Panc1 (cell line): ENCODE measurements around the gene SHROOM3. TPM values are rescaled to one million over a fixed set of nuclear protein-coding genes. Genes with fewer than 3 reads are reported as not detected.

Experiments used
- ATAC-seq: fragments of 200-7000 bp; cut with Tn5 transposase; 2 replicates; pipeline ENCODE4 v1.9.1; 2020; ENCODE audit warnings: mild to moderate bottlenecking, moderate library complexity
- BruUV-seq: library from RNA; stranded (reverse); fragments of 400-500 nt; replicated peaks from 2 replicates; lab custom pipeline; 2021; lab: Mats Ljungman, UMichigan
- CTCF ChIA-PET: fragments of 300-600 bp; sonication (Branson Sonifier 250); formaldehyde crosslinking; loops from one replicate; lab custom pipeline; 2022; ENCODE audit warnings: antibody characterized with exemption; lab: Charles Lee
- POLR2A ChIA-PET: fragments of 300-600 bp; sonication (Branson Sonifier 250); formaldehyde crosslinking; loops from one replicate; lab custom pipeline; 2022; ENCODE audit warnings: antibody characterized with exemption; lab: Charles Lee
- DNase-seq: peaks from one replicate; pipeline ENCODE4 v3.0.0-alpha.2; 2010; ENCODE audit warnings: low read depth, low spot score
- H3K27ac ChIP-seq: 2 replicates; pipeline ENCODE4 v1.5.1; 2011; ENCODE audit warnings: mild to moderate bottlenecking, low read length, inconsistent platforms
- H3K27me3 ChIP-seq: fragments of 200-500 bp; sonication (Bioruptor generic); 2 replicates; pipeline ENCODE4 v1.6.0; 2014; ENCODE audit warnings: low read length, inconsistent platforms; ENCODE audit not compliant: control insufficient read depth, insufficient read depth
- H3K36me3 ChIP-seq: fragments of 200-500 bp; sonication (Bioruptor generic); 2 replicates; pipeline ENCODE4 v1.5.1; 2014; ENCODE audit warnings: inconsistent platforms, mild to moderate bottlenecking, low read length, moderate library complexity; ENCODE audit not compliant: control insufficient read depth, insufficient read depth
- H3K4me1 ChIP-seq: 2 replicates; pipeline ENCODE4 v1.5.1; 2011; ENCODE audit warnings: inconsistent platforms, mild to moderate bottlenecking, low read length, moderate library complexity; ENCODE audit not compliant: control insufficient read depth, insufficient read depth
- H3K4me3 ChIP-seq, 2 experiments: 2 replicates each; pipeline ENCODE4 v1.5.1; 2011 to 2012; ENCODE audit warnings: low read depth in 2 of 2, low read length in 2 of 2, mild to moderate bottlenecking in 2 of 2, inconsistent platforms in 1 of 2, moderate library complexity in 1 of 2
- H3K9me3 ChIP-seq: fragments of 200-500 bp; sonication (Bioruptor generic); 2 replicates; pipeline ENCODE4 v1.5.1; 2014; ENCODE audit warnings: low read depth, mild to moderate bottlenecking, inconsistent platforms, low read length, moderate library complexity; ENCODE audit not compliant: control insufficient read depth, insufficient read depth
- CTCF ChIP-seq: fragments of 450-650 bp; IDR thresholded peaks from 2 replicates; pipeline ENCODE4 v1.5.1; 2017; ENCODE audit warnings: mild to moderate bottlenecking
- POLR2AphosphoS5 ChIP-seq: IDR thresholded peaks from 2 replicates; pipeline ENCODE4 v1.6.1; 2012; ENCODE audit warnings: mild to moderate bottlenecking, low read depth, low read length, moderate library complexity
- REST ChIP-seq, 2 experiments: IDR thresholded peaks; 2 replicates each; pipeline ENCODE4 v1.6.1; 2011 to 2012; ENCODE audit warnings: low read depth in 2 of 2, control low read depth in 1 of 2, low read length in 1 of 2, mild to moderate bottlenecking in 1 of 2, moderate library complexity in 1 of 2; ENCODE audit not compliant: insufficient read depth in 1 of 2
- SIN3A ChIP-seq: IDR thresholded peaks from 2 replicates; pipeline ENCODE4 v1.6.1; 2012; ENCODE audit warnings: low read depth, mild to moderate bottlenecking, low read length, moderate library complexity, borderline replicate concordance; ENCODE audit not compliant: insufficient read depth
- TCF7L2 ChIP-seq: IDR thresholded peaks from 2 replicates; pipeline ENCODE4 v1.6.1; 2011; ENCODE audit warnings: mild to moderate bottlenecking, low read depth, low read length, inconsistent platforms
- in situ Hi-C: cut with HindIII; loops from 2 replicates; pipeline ENCODE4 v1.10.0; 2016; ENCODE audit warnings: low sequenced_read_pairs, low pct_unique_long_range_greater_than_20kb
- intact Hi-C: fragments of 100-400 bp; cut with micrococcal nuclease; formaldehyde crosslinking; loops from one replicate; pipeline ENCODE4 v1.10.0; 2022; ENCODE audit not compliant: unreplicated experiment
- total RNA-seq: library from RNA; stranded (reverse); gene quantifications from one replicate; pipeline ENCODE4 v1.2.1, GENCODE V29; 2021; ENCODE audit not compliant: unreplicated experiment

The SHROOM3 gene
- total RNA-seq, 1 experiment from 2014 or later: 7.2 TPM

- Histone ChIP-seq H3K4me3 (no peak overlapping the region), H3K9me3 (no peaks in the 10 kb centered on the region), H3K36me3 (no peaks in the 10 kb centered on the region), H3K27ac (no peak overlapping the region; the same call in 1 of the 2 replicates), H3K4me1 (peaks cover 8% of the 10 kb centered on the region), H3K27me3 (no peaks in the 10 kb centered on the region)
- ATAC-seq: no peak
- no peak for DNase-seq
- ChIA-PET CTCF (no interaction called here), POLR2A (no interaction called here)
- intact Hi-C loops (no loop called here), in situ Hi-C loops (no loop called here)
- no TSS peak for BruUV-seq
- TF ChIP-seq TCF7L2 (0 out of 2 replicates have a peak, but pooled peaks have one; percentile 24), CTCF (no peak)
Measured at GRCh38 chr4:76779740-76780459, 344.9 kb downstream of the SHROOM3 start.

DNA sequence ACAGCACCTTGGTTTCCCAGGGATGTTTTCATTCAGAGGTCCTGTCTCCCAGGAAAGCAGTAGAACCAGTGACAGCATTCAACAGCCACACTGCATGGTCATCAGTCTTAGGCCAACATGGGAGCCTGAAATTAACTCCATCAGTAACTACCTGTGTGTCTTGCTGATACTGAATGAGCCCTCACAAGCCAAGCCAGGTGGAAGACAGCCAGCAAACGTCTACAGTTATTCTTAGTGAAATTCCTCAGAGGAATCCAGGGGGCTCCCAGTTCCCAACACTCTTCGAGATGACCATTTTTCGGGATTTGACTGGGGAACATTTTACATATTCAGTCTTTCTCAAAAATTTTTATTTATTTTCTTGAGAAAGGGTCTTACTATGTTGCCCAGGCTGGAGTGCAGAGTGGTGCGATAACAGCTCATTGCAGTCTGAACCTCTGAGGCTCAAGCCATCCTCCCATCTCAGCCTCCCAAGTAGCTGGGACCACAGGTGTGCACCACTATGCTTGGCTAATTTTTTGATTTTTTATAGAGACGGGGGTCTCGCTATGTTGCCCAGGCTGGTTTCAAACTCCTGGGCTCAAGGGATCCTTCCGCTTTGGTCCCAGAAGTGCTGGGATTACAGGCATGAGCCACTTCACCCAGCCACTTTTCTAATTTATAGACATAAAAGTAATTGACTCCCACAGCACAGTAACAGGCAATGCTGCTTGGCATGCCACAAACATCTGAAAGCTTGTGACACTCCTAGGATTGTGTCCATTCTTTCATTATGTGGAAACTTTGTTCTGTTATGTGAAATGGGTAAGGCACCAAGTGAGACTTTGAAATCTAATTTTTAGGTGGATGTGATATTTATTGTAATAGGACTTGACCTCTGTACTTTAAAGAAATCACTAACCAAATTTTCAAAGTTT lies 346.0 kb downstream of the SHROOM3 start:
- no peak for TF ChIP-seq REST (IDR thresholded peaks at IDR 0.05; ENCODE audit: insufficient read depth in 1 of 2, low read depth in 2 of 2, low read length in 1 of 2)
- no peak for TF ChIP-seq POLR2AphosphoS5
- no peak for TF ChIP-seq CTCF
- TF ChIP-seq SIN3A: no peak
- TF ChIP-seq TCF7L2: no peak
- H3K9me3 ChIP-seq: no peaks in the 10 kb centered on the region
- ATAC-seq (no peak), DNase-seq (no peak)
- in situ Hi-C loops (no loop called here), intact Hi-C loops (no loop called here)
- H3K27ac ChIP-seq: no peak overlapping the region; the same call in 1 of the 2 replicates
- ChIA-PET CTCF (no interaction called here), POLR2A (no interaction called here)
- H3K36me3 ChIP-seq: no peaks in the 10 kb centered on the region
- BruUV-seq: no TSS peak
- peaks cover 8% of the 10 kb centered on the region for H3K4me1 ChIP-seq
- no peaks in the 10 kb centered on the region for H3K27me3 ChIP-seq
- no peak overlapping the region for H3K4me3 ChIP-seq
